HEK293T (cell line): Measurements from ENCODE around the gene LSM14A.

Experiments
- CTCF ChIA-PET: fragments of 350-600 bp; formaldehyde crosslinking; extraction: SDS; loops from one replicate; lab custom pipeline; 2021; ENCODE audit warnings: antibody characterized with exemption, inconsistent platforms; lab: Yijun Ruan, JAX
- POLR2A ChIA-PET: fragments of 350-600 bp; formaldehyde crosslinking; extraction: SDS; loops from one replicate; lab custom pipeline; 2020; ENCODE audit warnings: antibody characterized with exemption, inconsistent platforms; lab: Yijun Ruan, JAX
- DNase-seq: peaks from one replicate; pipeline ENCODE4 v3.0.0; 2012; ENCODE audit warnings: mixed read lengths; ENCODE audit errors: extremely low spot score
- ARNT ChIP-seq: fragments of 450-650 bp; IDR thresholded peaks from 2 replicates; pipeline ENCODE4 v1.6.1; 2017; ENCODE audit warnings: mild to moderate bottlenecking
- BHLHE40 ChIP-seq: fragments of 450-650 bp; IDR thresholded peaks from 2 replicates; pipeline ENCODE4 v1.6.1; 2016; ENCODE audit warnings: mild to moderate bottlenecking, moderate library complexity, borderline replicate concordance
- CTBP1 ChIP-seq: fragments of 450-650 bp; IDR thresholded peaks from 2 replicates; pipeline ENCODE4 v1.6.1; 2016; ENCODE audit warnings: borderline replicate concordance
- ELF4 ChIP-seq: fragments of 450-650 bp; IDR thresholded peaks from 2 replicates; pipeline ENCODE4 v1.6.1; 2017; ENCODE audit warnings: antibody characterized with exemption
- FOXA1 ChIP-seq: fragments of 450-650 bp; IDR thresholded peaks from 2 replicates; pipeline ENCODE4 v1.6.1; 2016; ENCODE audit warnings: mild to moderate bottlenecking
- FOXK2 ChIP-seq: fragments of 450-650 bp; IDR thresholded peaks from 2 replicates; pipeline ENCODE4 v1.6.1; 2016; ENCODE audit warnings: mild to moderate bottlenecking
- FOXM1 ChIP-seq: fragments of 450-650 bp; IDR thresholded peaks from 2 replicates; pipeline ENCODE4 v1.6.1; 2017; ENCODE audit warnings: mild to moderate bottlenecking, borderline replicate concordance
- HDGF ChIP-seq: fragments of 450-650 bp; IDR thresholded peaks from 2 replicates; pipeline ENCODE4 v1.6.1; 2017; ENCODE audit warnings: antibody characterized with exemption, borderline replicate concordance
- L3MBTL2 ChIP-seq: fragments of 450-650 bp; conservative IDR thresholded peaks from 2 replicates; pipeline ENCODE4 v1.6.1; 2016; ENCODE audit warnings: mild to moderate bottlenecking
- LEF1 ChIP-seq: fragments of 450-650 bp; IDR thresholded peaks from 2 replicates; pipeline ENCODE4 v1.6.1; 2017; ENCODE audit warnings: mild to moderate bottlenecking, borderline replicate concordance
- NFRKB ChIP-seq: fragments of 450-650 bp; IDR thresholded peaks from 2 replicates; pipeline ENCODE4 v1.6.1; 2016; ENCODE audit warnings: mild to moderate bottlenecking, moderate library complexity
- PKNOX1 ChIP-seq: fragments of 450-650 bp; IDR thresholded peaks from 2 replicates; pipeline ENCODE4 v1.6.1; 2016
- SP1 ChIP-seq: fragments of 450-650 bp; IDR thresholded peaks from 2 replicates; pipeline ENCODE4 v1.6.1; 2017
- SUZ12 ChIP-seq: fragments of 450-650 bp; IDR thresholded peaks from 2 replicates; pipeline ENCODE4 v1.6.1; 2016; ENCODE audit warnings: mild to moderate bottlenecking
- TARDBP ChIP-seq: fragments of 450-650 bp; IDR thresholded peaks from 2 replicates; pipeline ENCODE4 v1.6.1; 2016
- ZNF384 ChIP-seq: fragments of 450-650 bp; IDR thresholded peaks from 2 replicates; pipeline ENCODE4 v1.6.1; 2016

LSM14A gene

GRCh38 chr19:34254046-34254697 lies 81.9 kb downstream of the LSM14A start, which contains the start of gene GARRE1:
Gene GARRE1, plus strand, starts transcription at chr19:34254554. Its CDS starts 45,920 bp downstream, at chr19:34300474.
- POLR2A ChIA-PET, result interaction anchor here (0.6 kb wide), 1 partner anchor 8 kb away, joined by 3 read pairs; no protein-coding TSS in a partner anchor

GRCh38 chr19:34254698-34255432 lies 82.6 kb downstream of the LSM14A start:
- POLR2A ChIA-PET, result no interaction called here
- TF ChIP-seq TARDBP, result no peak
- no peak for TF ChIP-seq ARNT
- TF ChIP-seq LEF1, result 0 out of 2 replicates have a peak, but pooled peaks have one; percentile 46
- no peak for TF ChIP-seq L3MBTL2
- TF ChIP-seq PKNOX1, result no peak

More at GRCh38 chr19:34254046-34254697, 81.9 kb downstream of the LSM14A start, which contains the start of gene GARRE1:
- DNase-seq, result peak; percentile 82
- CTCF ChIA-PET, result no interaction called here
- TF ChIP-seq ZNF384, result peak; percentile 35; the same call in 1 of the 2 replicates
- TF ChIP-seq SP1, result no peak
- no peak for TF ChIP-seq FOXK2

GRCh38 chr19:34255546-34255945 lies 83.2 kb downstream of the LSM14A start:
- no peak for DNase-seq
- CTCF ChIA-PET, result no interaction called here
- TF ChIP-seq ZNF384 (peak; percentile 21; the same call in 1 of the 2 replicates), HDGF (no peak)

More at GRCh38 chr19:34254698-34255432, 82.6 kb downstream of the LSM14A start:
- DNase-seq, result peak; percentile 58
- CTCF ChIA-PET, result no interaction called here

GRCh38 chr19:34256835-34257558 lies 84.7 kb downstream of the LSM14A start:
- ChIA-PET CTCF (no interaction called here), POLR2A (no interaction called here)
- TF ChIP-seq SUZ12 (no peak), FOXK2 (no peak), ELF4 (no peak), LEF1 (no peak), CTBP1 (no peak), NFRKB (no peak), SP1 (no peak), TARDBP (no peak), L3MBTL2 (no peak), HDGF (no peak), BHLHE40 (no peak), FOXM1 (no peak), FOXA1 (no peak), ZNF384 (no peak), ARNT (no peak), PKNOX1 (no peak)
- no peak for DNase-seq

More at GRCh38 chr19:34255546-34255945, 83.2 kb downstream of the LSM14A start:
- POLR2A ChIA-PET, result no interaction called here

- TF ChIP-seq ARNT, result no peak
- TF ChIP-seq CTBP1, result no peak
- no peak for TF ChIP-seq FOXA1
- no peak for TF ChIP-seq TARDBP
- TF ChIP-seq ZNF384, result no peak
- TF ChIP-seq FOXM1, result no peak
- TF ChIP-seq BHLHE40, result no peak
- TF ChIP-seq L3MBTL2, result no peak
- no peak for TF ChIP-seq HDGF
- no peak for DNase-seq
- POLR2A ChIA-PET, result no interaction called here
- CTCF ChIA-PET, result no interaction called here
These were observed 85.2 kb downstream of the LSM14A start for GRCh38 chr19:34257559-34257924.

- DNase-seq, result no peak
- TF ChIP-seq CTBP1, result no peak
- TF ChIP-seq ZNF384, result no peak
- TF ChIP-seq NFRKB, result no peak
- TF ChIP-seq PKNOX1, result no peak
- no peak for TF ChIP-seq HDGF
- no peak for TF ChIP-seq ELF4
- TF ChIP-seq FOXK2, result no peak
- ChIA-PET CTCF (interaction anchor here (0.5 kb wide), 1 partner anchor 725 kb away, joined by 3 read pairs; no protein-coding TSS in a partner anchor), POLR2A (interaction anchor here (1.1 kb wide), 1 partner anchor 11 kb away, joined by 3 read pairs; no protein-coding TSS in a partner anchor)
These were observed 87.2 kb downstream of the LSM14A start for GRCh38 chr19:34259367-34260095.
